Measurements from ENCODE around the gene ANG.

- TF ChIP-seq EZH2 (IDR thresholded peaks at IDR 0.05; ENCODE audit: borderline replicate concordance, insufficient read depth, low read depth, low read length, poor library complexity, severe bottlenecking) = no peak
- TF ChIP-seq CTCF (IDR thresholded peaks at IDR 0.05) = no peak
Measured at GRCh38 chr14:20688167-20688839, at the start of gene ANG.

Measured in B cell (primary cell).